ENCODE measurements around the gene GAPT. TPM values are rescaled to one million over a fixed set of nuclear protein-coding genes. Genes with fewer than 3 reads are reported as not detected.

The GAPT gene
- total RNA-seq = not detected in 2 replicates

DNA sequence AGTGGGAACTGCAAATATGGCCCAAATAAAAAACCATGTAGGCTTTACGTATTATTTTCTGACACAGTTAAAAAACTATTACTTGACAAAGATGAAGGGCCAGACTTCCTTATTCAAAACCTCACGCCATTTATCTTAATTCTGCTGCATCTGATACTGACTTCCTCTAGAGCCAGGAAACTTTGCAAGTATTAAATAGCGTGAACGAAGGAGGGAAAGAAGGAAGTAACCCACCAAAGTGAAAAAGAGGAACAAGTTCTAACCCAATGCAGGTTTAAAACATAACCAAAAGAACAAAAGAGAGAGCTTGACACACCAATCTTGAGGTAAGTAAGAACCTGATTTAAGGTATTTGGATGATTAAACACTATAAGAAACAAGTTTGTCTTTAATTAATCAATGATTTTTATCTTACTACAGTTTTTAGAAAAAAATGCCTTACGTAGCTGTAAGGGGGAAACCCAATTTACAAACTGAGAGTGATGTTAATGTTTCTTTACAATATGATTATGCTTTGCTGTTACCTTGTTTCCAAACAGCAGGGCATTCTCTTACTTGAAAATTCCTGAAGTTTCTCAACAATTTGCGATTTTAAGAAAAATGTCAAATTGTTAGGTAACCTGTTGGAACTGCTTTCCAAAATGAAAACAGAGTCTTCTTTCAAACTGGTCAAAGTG lies at the start of gene GAPT:
Gene GAPT, plus strand, starts transcription at position 220 of the 677 bp plus-strand sequence. CDS start 3,102 bp downstream, outside the sequence.
- H3K4me3 ChIP-seq (ENCODE audit: low read depth, low read length) = no peak within 1 kb of the TSS
- no peak for TF ChIP-seq CTCF (IDR thresholded peaks at IDR 0.05; ENCODE audit: insufficient read depth, low read depth, low read length)
- DNase-seq (ENCODE audit: low read depth) = no peak

DNA sequence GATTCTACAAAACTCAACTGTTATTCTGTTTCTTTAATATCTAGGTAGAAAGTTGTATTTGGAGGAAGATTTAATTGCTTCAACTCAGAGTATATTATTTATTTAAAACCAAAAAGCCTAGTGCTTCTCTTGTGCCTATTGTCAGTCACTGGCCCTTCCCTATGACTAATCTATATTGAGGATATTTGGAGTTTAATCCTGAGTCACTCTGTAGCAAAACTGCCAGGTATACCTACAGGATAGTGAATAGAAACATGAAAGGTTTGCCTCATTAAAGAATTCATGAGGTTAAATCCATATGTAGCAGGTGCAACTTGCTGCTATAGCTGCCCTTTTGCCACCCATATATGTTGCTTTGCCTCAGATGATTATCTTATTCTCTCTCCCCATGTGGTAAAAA lies 46.4 kb upstream of the GAPT start:
- no peak for TF ChIP-seq CTCF (IDR thresholded peaks at IDR 0.05; ENCODE audit: insufficient read depth, low read depth, low read length)
- no peak overlapping the region for H3K4me3 ChIP-seq (ENCODE audit: low read depth, low read length)
- DNase-seq (ENCODE audit: low read depth) = no peak

GRCh38 chr5:58446024-58446423 lies 45.2 kb upstream of the GAPT start:
- no peak for TF ChIP-seq CTCF (IDR thresholded peaks at IDR 0.05; ENCODE audit: insufficient read depth, low read depth, low read length)
- H3K4me3 ChIP-seq (ENCODE audit: low read depth, low read length) = no peak overlapping the region
- DNase-seq (ENCODE audit: low read depth) = no peak

GRCh38 chr5:58447226-58447625 lies 44.0 kb upstream of the GAPT start:
- no peak for DNase-seq (ENCODE audit: low read depth)
- no peak overlapping the region for H3K4me3 ChIP-seq (ENCODE audit: low read depth, low read length)
- TF ChIP-seq CTCF (IDR thresholded peaks at IDR 0.05; ENCODE audit: insufficient read depth, low read depth, low read length) = no peak

GRCh38 chr5:58450018-58450417 lies 41.2 kb upstream of the GAPT start:
- DNase-seq (ENCODE audit: low read depth) = no peak
- no peak overlapping the region for H3K4me3 ChIP-seq (ENCODE audit: low read depth, low read length)
- TF ChIP-seq CTCF (IDR thresholded peaks at IDR 0.05; ENCODE audit: insufficient read depth, low read depth, low read length) = no peak

DNA sequence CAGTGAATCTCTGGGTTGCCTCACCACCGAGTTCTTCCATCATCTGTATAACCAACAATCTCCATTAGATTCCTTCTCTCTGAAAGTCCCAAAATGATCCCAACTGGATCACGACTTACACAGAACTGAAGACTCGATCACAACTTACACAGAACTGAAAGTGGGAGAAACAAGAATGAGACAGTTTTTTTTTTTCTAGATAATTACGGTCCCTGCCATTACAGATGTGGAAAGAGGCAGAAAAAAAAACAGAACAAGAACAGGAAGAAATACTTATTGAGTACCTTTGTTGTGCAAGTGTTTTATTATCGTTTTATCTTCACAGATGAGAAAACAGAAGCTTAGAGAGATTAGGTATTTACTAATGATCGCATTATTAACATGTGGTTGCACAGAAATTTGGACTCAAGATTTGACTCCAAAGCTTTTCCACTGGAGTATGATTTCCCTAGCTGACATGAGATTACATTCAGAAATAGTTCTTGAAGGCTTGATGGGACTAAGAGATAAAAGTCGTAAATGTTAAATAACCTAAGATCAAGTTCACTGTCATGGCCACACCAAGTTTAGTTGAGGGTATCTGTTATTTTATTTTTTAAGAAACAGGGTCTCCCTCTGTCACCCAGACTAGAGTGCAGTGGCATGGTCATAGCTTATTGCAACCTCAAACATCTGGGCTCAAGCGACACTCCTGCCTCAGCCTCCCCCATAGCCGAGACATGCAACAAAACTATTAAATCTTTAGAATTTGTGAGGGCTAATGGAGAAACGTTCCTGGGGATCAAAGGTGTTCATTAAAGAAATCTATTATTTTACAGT lies 40.2 kb upstream of the GAPT start:
- TF ChIP-seq CTCF (IDR thresholded peaks at IDR 0.05; ENCODE audit: insufficient read depth, low read depth, low read length) = no peak
- peak; percentile 25 for DNase-seq (ENCODE audit: low read depth)
- no peak overlapping the region for H3K4me3 ChIP-seq (ENCODE audit: low read depth, low read length)
